ENCODE results near the gene TSKS. TPM values are rescaled to one million over a fixed set of nuclear protein-coding genes. Genes with fewer than 3 reads are reported as not detected.

TSKS gene
- total RNA-seq, 2 experiments from 2014 or later = not detected

- no peak for TF ChIP-seq CTCF (conservative IDR thresholded peaks at IDR 0.05; ENCODE audit: low read length)
- TF ChIP-seq EZH2phosphoT487 (IDR thresholded peaks at IDR 0.05; ENCODE audit: borderline replicate concordance, low read depth, low read length) = no peak
- CTCF ChIA-PET (ENCODE audit: unreplicated experiment) = no interaction called here
Observed at GRCh38 chr19:49803529-49803856, 40.4 kb upstream of the TSKS start.

GRCh38 chr19:49802836-49803528 lies 39.9 kb upstream of the TSKS start:
- POLR2A ChIA-PET = no interaction called here
- no peaks in the 10 kb centered on the region for H4K20me1 ChIP-seq (ENCODE audit: insufficient read depth, low read length)
- DNase-seq (ENCODE audit: low spot score) = no peak
- CTCF ChIA-PET (ENCODE audit: unreplicated experiment) = no interaction called here
- no peak overlapping the region for H3K27ac ChIP-seq (ENCODE audit: low read depth, low read length, poor library complexity, severe bottlenecking)
- H3K4me1 ChIP-seq (ENCODE audit: insufficient read depth, low read length, poor library complexity, severe bottlenecking) = no peaks in the 10 kb centered on the region
- no peaks in the 10 kb centered on the region for H3K9me3 ChIP-seq (ENCODE audit: low read length)
- no peak overlapping the region for H3K4me3 ChIP-seq (ENCODE audit: low read depth, low read length, poor library complexity, severe bottlenecking)
- intact Hi-C loops (cut with micrococcal nuclease; ENCODE audit: unreplicated experiment) = no loop called here
- no peaks in the 10 kb centered on the region for H3K9me2 ChIP-seq (ENCODE audit: insufficient read depth, low read length)
- TF ChIP-seq EZH2phosphoT487 (IDR thresholded peaks at IDR 0.05; ENCODE audit: borderline replicate concordance, low read depth, low read length) (no peak), CTCF (conservative IDR thresholded peaks at IDR 0.05; ENCODE audit: low read length) (no peak)
- no peaks in the 10 kb centered on the region for H3K79me2 ChIP-seq (ENCODE audit: insufficient read depth, low read depth, low read length)
- no TSS peak for BruUV-seq (replicated peaks)
- no peak overlapping the region for H2AFZ ChIP-seq (ENCODE audit: low read length)
- peaks cover 81% of the 10 kb centered on the region for H3K36me3 ChIP-seq (ENCODE audit: insufficient read depth, low read length)
- H3K4me2 ChIP-seq (ENCODE audit: low read length) = no peak overlapping the region

More at GRCh38 chr19:49803529-49803856, 40.4 kb upstream of the TSKS start:
- Histone ChIP-seq H3K36me3 (ENCODE audit: insufficient read depth, low read length) (peaks cover 79% of the 10 kb centered on the region), H2AFZ (ENCODE audit: low read length) (no peak overlapping the region), H3K27ac (ENCODE audit: low read depth, low read length, poor library complexity, severe bottlenecking) (no peak overlapping the region), H3K4me3 (ENCODE audit: low read depth, low read length, poor library complexity, severe bottlenecking) (no peak overlapping the region), H4K20me1 (ENCODE audit: insufficient read depth, low read length) (no peaks in the 10 kb centered on the region), H3K9me2 (ENCODE audit: insufficient read depth, low read length) (no peaks in the 10 kb centered on the region), H3K4me2 (ENCODE audit: low read length) (no peak overlapping the region), H3K9me3 (ENCODE audit: low read length) (no peaks in the 10 kb centered on the region), H3K4me1 (ENCODE audit: insufficient read depth, low read length, poor library complexity, severe bottlenecking) (peaks cover 1% of the 10 kb centered on the region), H3K79me2 (ENCODE audit: insufficient read depth, low read depth, low read length) (no peaks in the 10 kb centered on the region)
- BruUV-seq (replicated peaks) = no TSS peak
- intact Hi-C loops (cut with micrococcal nuclease; ENCODE audit: unreplicated experiment) = no loop called here
- no peak for DNase-seq (ENCODE audit: low spot score)
- POLR2A ChIA-PET = no interaction called here

DNA sequence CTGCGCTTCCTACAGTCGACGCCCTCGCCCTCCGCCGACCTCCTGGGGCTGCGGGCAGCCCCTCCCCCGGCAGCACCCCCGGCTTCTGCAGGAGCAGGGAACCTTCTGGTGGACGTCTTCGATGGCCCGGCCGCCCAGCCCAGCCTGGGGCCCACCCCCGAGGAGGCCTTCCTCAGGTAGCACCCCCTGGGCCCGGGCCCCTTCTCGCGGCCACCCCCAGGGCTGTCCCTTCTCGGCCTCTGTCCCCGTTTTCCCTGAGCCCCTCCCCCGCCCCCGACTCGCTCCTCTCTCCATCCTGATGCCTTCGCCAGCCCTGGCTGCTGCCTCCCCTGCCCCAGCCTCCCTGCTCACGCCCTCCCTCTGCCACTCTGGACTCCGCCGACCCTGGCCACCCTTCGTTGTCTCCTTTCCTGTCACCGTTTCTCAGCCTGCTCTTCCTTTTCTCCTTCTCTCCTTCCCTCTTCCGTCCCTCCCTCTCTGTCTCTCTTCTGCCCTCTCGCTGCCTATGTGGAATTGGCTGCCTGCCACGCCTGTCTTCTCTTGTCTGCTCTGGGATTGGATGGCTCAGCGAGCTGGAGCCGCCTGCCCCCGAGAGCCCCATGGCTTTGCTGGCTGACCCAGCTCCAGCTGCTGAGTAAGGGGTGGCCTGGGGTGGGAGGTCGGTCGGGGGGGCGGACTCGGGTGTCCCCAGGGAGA lies 39.0 kb upstream of the TSKS start:
- no peaks in the 10 kb centered on the region for H3K4me1 ChIP-seq (ENCODE audit: insufficient read depth, low read length, poor library complexity, severe bottlenecking)
- H3K4me3 ChIP-seq (ENCODE audit: low read depth, low read length, poor library complexity, severe bottlenecking) = no peak overlapping the region
- no peak overlapping the region for H2AFZ ChIP-seq (ENCODE audit: low read length)
- POLR2A ChIA-PET = no interaction called here
- H3K9me3 ChIP-seq (ENCODE audit: low read length) = no peaks in the 10 kb centered on the region
- H4K20me1 ChIP-seq (ENCODE audit: insufficient read depth, low read length) = no peaks in the 10 kb centered on the region
- no peak for DNase-seq (ENCODE audit: low spot score)
- CTCF ChIA-PET (ENCODE audit: unreplicated experiment) = no interaction called here
- H3K79me2 ChIP-seq (ENCODE audit: insufficient read depth, low read depth, low read length) = no peaks in the 10 kb centered on the region
- TF ChIP-seq EZH2phosphoT487 (IDR thresholded peaks at IDR 0.05; ENCODE audit: borderline replicate concordance, low read depth, low read length) = no peak
- H3K27ac ChIP-seq (ENCODE audit: low read depth, low read length, poor library complexity, severe bottlenecking) = no peak overlapping the region
- peaks cover 78% of the 10 kb centered on the region for H3K36me3 ChIP-seq (ENCODE audit: insufficient read depth, low read length)
- H3K4me2 ChIP-seq (ENCODE audit: low read length) = no peak overlapping the region
- BruUV-seq (replicated peaks) = no TSS peak
- H3K9me2 ChIP-seq (ENCODE audit: insufficient read depth, low read length) = no peaks in the 10 kb centered on the region
- intact Hi-C loops (cut with micrococcal nuclease; ENCODE audit: unreplicated experiment) = no loop called here

Data from OCI-LY7 (cell line).